AG04449 (cell line): ENCODE data around the gene C17orf100.

Experiments used
- CTCF ChIA-PET: fragments of 350-600 bp; formaldehyde crosslinking; extraction: SDS; loops from one replicate; lab custom pipeline; 2021; ENCODE audit warnings: antibody characterized with exemption; lab: Yijun Ruan, JAX
- POLR2A ChIA-PET: fragments of 400-600, 350-600 bp; formaldehyde crosslinking; extraction: SDS; loops from one replicate; lab custom pipeline; 2020; ENCODE audit warnings: antibody characterized with exemption, inconsistent platforms; lab: Yijun Ruan, JAX
- DNase-seq: peaks from one replicate; pipeline ENCODE4 v3.0.0-alpha.2; 2010; ENCODE audit warnings: low read depth, low spot score
- H3K4me3 ChIP-seq: 2 replicates; pipeline ENCODE4 v1.5.1; 2011; ENCODE audit warnings: low read depth, mild to moderate bottlenecking, control low read depth, low read length
- CTCF ChIP-seq: IDR thresholded peaks from one replicate; pipeline ENCODE4 v1.5.1; 2011; ENCODE audit warnings: mild to moderate bottlenecking, moderate library complexity, low read length, control low read depth, inconsistent platforms; ENCODE audit not compliant: insufficient read depth; ENCODE audit errors: missing control alignments

Gene C17orf100

DNA sequence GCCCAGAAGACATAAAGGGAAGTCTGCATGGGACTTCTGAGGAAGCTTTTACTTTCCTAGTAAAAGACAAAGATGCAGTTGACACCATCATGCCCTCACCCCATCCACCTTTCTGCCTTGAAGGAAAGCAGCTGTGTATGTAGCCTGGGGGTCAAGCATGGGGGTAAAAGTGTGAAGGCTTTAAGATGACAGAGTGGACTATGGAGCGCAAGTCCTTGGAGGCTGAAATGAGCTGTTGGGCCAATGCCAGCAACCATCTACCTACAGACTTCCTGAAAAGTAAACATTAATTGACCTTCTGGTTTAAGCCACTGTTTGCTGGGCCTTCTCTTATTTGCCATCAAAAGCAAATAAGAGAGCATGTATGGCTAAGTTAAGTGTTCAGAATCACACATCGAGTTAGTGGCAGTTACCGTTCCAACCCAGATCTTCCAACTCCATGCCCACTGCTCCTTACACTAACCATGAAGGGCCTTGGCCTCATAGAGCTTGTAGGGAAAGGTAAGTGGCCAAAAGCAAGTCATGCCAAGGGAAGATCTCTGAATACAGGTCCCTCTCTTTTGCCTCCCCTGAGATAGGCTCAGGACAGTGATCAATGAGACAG is 31.6 kb downstream of the C17orf100 start:
- no peak overlapping the region for H3K4me3 ChIP-seq
- no peak for TF ChIP-seq CTCF
- ChIA-PET CTCF (interaction anchor here (0.8 to 3.9 kb wide), 4 partner anchors 11 to 160 kb away, joined by 3 to 22 read pairs (median 8); no protein-coding TSS in a partner anchor), POLR2A (no interaction called here)
- no peak for DNase-seq

DNA sequence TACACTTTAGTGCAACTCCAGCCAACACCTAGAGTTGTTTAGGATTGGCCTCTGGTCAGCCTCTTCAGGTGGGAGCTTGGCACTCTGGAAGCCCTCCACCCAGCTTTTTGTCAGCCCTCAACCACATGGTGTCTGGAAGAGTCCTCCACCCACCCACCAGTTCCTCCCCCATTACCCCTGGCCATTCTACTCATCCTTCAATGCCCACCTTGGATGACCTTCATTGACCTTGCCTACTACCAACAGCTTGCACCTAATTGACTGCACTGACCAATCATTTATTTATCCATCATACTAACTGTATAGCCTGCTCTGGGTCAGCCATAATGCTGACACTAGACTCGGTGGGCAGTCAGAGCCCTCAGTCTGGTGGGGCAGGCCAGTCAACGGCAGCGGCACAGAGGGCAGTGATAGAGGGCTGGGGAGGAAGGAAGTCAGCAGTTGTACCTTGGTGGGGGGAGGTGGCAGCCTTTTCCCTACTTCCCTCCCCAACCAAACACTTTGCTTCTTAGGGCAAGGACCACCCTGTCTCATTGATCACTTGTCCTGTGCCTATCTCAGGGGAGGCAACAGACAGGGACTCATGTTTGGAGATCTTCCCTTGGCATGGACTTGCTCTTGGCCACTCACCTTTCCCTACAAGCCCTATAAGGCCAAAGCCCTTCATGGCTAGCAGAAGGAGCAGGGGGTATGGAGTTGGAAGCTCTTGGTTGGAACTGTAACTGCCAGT is 32.3 kb downstream of the C17orf100 start:
- POLR2A ChIA-PET, result no interaction called here
- H3K4me3 ChIP-seq, result no peak overlapping the region
- DNase-seq, result no peak
- no peak for TF ChIP-seq CTCF
- CTCF ChIA-PET, result interaction anchor here (2.8 to 3.9 kb wide), 2 partner anchors 17 to 159 kb away, joined by 14 to 22 read pairs; no protein-coding TSS in a partner anchor

GRCh38 chr17:6684460-6684783 is 32.9 kb downstream of the C17orf100 start:
- no peak for TF ChIP-seq CTCF
- ChIA-PET POLR2A (no interaction called here), CTCF (interaction anchor here (3.9 kb wide), 1 partner anchor 18 kb away, joined by 22 read pairs; no protein-coding TSS in a partner anchor)
- no peak for DNase-seq
- no peak overlapping the region for H3K4me3 ChIP-seq

GRCh38 chr17:6684881-6685767 is 33.6 kb downstream of the C17orf100 start:
- no peak for TF ChIP-seq CTCF
- ChIA-PET POLR2A (no interaction called here), CTCF (interaction anchor here (0.7 to 3.9 kb wide), 3 partner anchors 17 to 158 kb away, joined by 3 to 22 read pairs (median 3); no protein-coding TSS in a partner anchor)
- DNase-seq, result no peak
- H3K4me3 ChIP-seq, result no peak overlapping the region

GRCh38 chr17:6686026-6686425 is 34.5 kb downstream of the C17orf100 start:
- no peak overlapping the region for H3K4me3 ChIP-seq
- DNase-seq, result no peak
- TF ChIP-seq CTCF, result no peak
- ChIA-PET CTCF (interaction anchor here (1.1 kb wide), 2 partner anchors 16 to 19 kb away, joined by 3 read pairs; no protein-coding TSS in a partner anchor), POLR2A (no interaction called here)
